IPS-18a (cell line): Measurements from ENCODE around the gene ISCU.
"Not testable (repeated sequence)": the region's sequence is repeated elsewhere in the genome, so short reads cannot be mapped to it uniquely, and the experiment has no call there.

Experiments
- H3K27ac ChIP-seq: one replicate; pipeline ENCODE4 v1.5.1; 2013; ENCODE audit warnings: low read length
- H3K27me3 ChIP-seq: one replicate; pipeline ENCODE4 v1.6.1; 2013; ENCODE audit warnings: mild to moderate bottlenecking, low read length; ENCODE audit not compliant: control insufficient read depth, insufficient read depth
- H3K36me3 ChIP-seq: one replicate; pipeline ENCODE4 v1.6.1; 2013; ENCODE audit warnings: low read depth, low read length; ENCODE audit not compliant: control insufficient read depth
- H3K4me1 ChIP-seq: one replicate; pipeline ENCODE4 v1.6.1; 2013; ENCODE audit warnings: low read depth, low read length; ENCODE audit not compliant: control insufficient read depth
- H3K4me3 ChIP-seq: one replicate; pipeline ENCODE4 v1.5.1; 2013; ENCODE audit warnings: low read length
- H3K9ac ChIP-seq: one replicate; pipeline ENCODE4 v1.6.1; 2013; ENCODE audit warnings: mild to moderate bottlenecking, low read length, moderate library complexity
- H3K9me3 ChIP-seq: one replicate; pipeline ENCODE4 v1.6.1; 2013; ENCODE audit warnings: low read depth, low read length; ENCODE audit not compliant: control insufficient read depth

ISCU gene

DNA sequence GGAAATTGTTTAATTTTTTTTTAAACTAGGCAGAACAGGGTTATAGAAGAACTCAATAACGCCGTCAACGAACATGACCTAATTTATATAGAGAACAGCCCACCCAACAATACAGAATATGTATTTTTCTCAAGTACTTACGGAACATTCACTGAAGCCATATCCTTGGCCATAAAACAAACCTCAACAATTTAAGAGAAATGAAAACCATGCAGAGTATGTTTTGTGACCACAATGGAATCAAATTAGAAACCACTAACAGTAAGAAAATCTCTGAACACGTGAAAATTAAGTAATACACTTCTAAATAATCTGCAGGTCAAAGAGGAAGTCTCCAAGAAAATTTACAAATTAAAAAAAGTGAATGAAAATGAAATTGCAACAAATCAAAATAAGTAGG, 10.9 kb upstream of the ISCU start:
- Histone ChIP-seq H3K27me3 (no peaks in the 10 kb centered on the region), H3K4me1 (no peaks in the 10 kb centered on the region)

GRCh38 chr12:108553799-108554198, 8.6 kb upstream of the ISCU start:
- no peaks in the 10 kb centered on the region for H3K4me1 ChIP-seq

More for the DNA sequence above, 10.9 kb upstream of the ISCU start:
- H3K27ac ChIP-seq, result no peak overlapping the region
- H3K9ac ChIP-seq, result no peak overlapping the region
- no peaks in the 10 kb centered on the region for H3K9me3 ChIP-seq
- no peak overlapping the region for H3K4me3 ChIP-seq
- H3K36me3 ChIP-seq, result peaks cover 35% of the 10 kb centered on the region

GRCh38 chr12:108555383-108555782, 7.0 kb upstream of the ISCU start:
- H3K27ac ChIP-seq, H3K9ac ChIP-seq, H3K4me3 ChIP-seq, H3K9me3 ChIP-seq, H3K27me3 ChIP-seq: not testable (repeated sequence)
- H3K4me1 ChIP-seq, result peaks cover 13% of the 10 kb centered on the region
- H3K36me3 ChIP-seq, result peaks cover 10% of the 10 kb centered on the region

More at GRCh38 chr12:108553799-108554198, 8.6 kb upstream of the ISCU start:
- no peaks in the 10 kb centered on the region for H3K9me3 ChIP-seq
- H3K9ac ChIP-seq, result no peak overlapping the region
- H3K36me3 ChIP-seq, result peaks cover 21% of the 10 kb centered on the region
- H3K27me3 ChIP-seq, result no peaks in the 10 kb centered on the region
- H3K4me3 ChIP-seq, result no peak overlapping the region
- no peak overlapping the region for H3K27ac ChIP-seq

GRCh38 chr12:108559007-108559655, 3.3 kb upstream of the ISCU start:
- H3K36me3 ChIP-seq, result peaks cover 11% of the 10 kb centered on the region
- no peak overlapping the region for H3K9ac ChIP-seq

DNA sequence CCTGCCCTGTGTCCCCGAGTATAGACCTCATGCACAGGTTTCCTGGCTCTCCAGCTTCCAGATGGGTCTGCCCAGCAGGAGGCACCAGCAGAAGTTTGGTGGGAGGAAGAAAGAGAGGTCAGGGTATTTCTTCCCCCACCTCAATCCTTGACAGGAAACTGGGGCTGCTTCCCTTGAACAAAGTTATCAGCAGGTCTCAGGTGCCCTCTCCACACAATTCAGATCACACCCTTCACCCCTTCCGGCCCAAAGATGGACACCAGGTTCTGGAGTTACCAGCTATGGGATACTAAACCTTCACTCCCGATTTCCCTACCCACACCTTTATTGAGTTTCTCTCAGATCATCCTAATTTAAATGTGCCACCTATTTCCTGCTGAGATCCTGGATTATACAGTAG, 2.6 kb upstream of the ISCU start:
- Histone ChIP-seq H3K36me3 (peaks cover 17% of the 10 kb centered on the region), H3K9me3 (no peaks in the 10 kb centered on the region), H3K27ac (no peak overlapping the region)

More at GRCh38 chr12:108559007-108559655, 3.3 kb upstream of the ISCU start:
- H3K4me1 ChIP-seq, result peaks cover 13% of the 10 kb centered on the region
- H3K27ac ChIP-seq, result no peak overlapping the region
- no peaks in the 10 kb centered on the region for H3K9me3 ChIP-seq
- no peaks in the 10 kb centered on the region for H3K27me3 ChIP-seq
- no peak overlapping the region for H3K4me3 ChIP-seq

DNA sequence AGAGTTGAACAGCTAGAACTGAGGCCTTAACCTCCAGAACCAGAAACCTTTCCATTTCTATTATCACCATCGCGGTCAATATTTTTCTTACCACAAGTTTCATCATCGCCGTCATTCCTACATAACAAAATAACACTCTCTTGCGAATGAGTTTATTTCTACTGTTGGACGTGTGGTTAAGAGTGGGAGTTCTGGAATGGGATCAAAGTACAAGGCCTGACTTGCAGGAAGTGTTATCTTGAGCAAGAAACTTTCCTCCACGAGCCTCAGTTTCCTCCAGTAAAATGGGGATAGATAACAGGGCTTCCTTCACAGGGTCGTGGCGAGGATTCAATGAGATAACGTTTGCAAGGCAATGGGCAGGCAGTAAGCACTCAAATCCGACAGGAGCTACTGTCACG, 2.1 kb upstream of the ISCU start:
- Histone ChIP-seq H3K4me1 (peaks cover 13% of the 10 kb centered on the region), H3K27ac (peak overlapping the region; percentile 97), H3K4me3 (peak overlapping the region; percentile 93), H3K9ac (peak overlapping the region; percentile 90), H3K36me3 (peaks cover 23% of the 10 kb centered on the region), H3K9me3 (no peaks in the 10 kb centered on the region), H3K27me3 (no peaks in the 10 kb centered on the region)

More for the DNA sequence above, 2.6 kb upstream of the ISCU start:
- Histone ChIP-seq H3K4me3 (peak overlapping the region; percentile 93), H3K4me1 (peaks cover 13% of the 10 kb centered on the region), H3K27me3 (no peaks in the 10 kb centered on the region), H3K9ac (peak overlapping the region; percentile 90)

- H3K9ac ChIP-seq, result peak within 1 kb of the TSS; percentile 90
- H3K36me3 ChIP-seq, result peaks cover 30% of the 10 kb centered on the region
- H3K9me3 ChIP-seq, result no peaks in the 10 kb centered on the region
- H3K27me3 ChIP-seq, result no peaks in the 10 kb centered on the region
- peak within 1 kb of the TSS; percentile 93 for H3K4me3 ChIP-seq
- peak within 1 kb of the TSS; percentile 97 for H3K27ac ChIP-seq
- H3K4me1 ChIP-seq, result peaks cover 13% of the 10 kb centered on the region
Observed at GRCh38 chr12:108560752-108561719, 1.4 kb upstream of the ISCU start, which contains the start of gene SART3. TSS of gene SART3 (minus strand) at chr12:108561173. CDS start at chr12:108561154, 19 bp downstream.

DNA sequence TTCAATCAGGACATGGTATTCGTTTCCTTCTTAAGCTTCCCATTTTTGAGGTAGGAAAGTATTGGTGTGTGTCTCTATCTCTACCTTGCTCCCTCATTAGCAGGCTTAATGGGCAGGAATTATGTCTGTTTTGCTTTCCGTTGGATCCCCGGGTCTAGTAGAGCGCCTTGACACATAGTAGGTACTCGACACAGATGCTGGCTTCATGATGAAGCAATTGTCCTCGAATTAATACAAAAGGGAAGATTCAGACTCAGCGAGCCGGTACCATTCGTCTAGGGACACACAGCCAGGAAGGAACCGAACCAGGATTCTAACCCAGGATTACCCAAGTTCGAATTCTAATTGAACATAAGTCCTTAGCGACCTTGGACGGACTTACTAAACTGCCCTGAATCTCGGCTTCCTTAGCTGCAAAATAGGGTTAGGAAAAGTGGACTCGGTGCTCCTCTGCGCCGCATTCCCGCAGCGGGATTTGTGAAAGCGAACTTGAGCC, 496 bp upstream of the ISCU start:
- Histone ChIP-seq H3K4me1 (peaks cover 13% of the 10 kb centered on the region), H3K4me3 (peak overlapping the region; percentile 93), H3K36me3 (peaks cover 33% of the 10 kb centered on the region), H3K27me3 (no peaks in the 10 kb centered on the region), H3K9ac (peak overlapping the region; percentile 90), H3K9me3 (no peaks in the 10 kb centered on the region), H3K27ac (peak overlapping the region; percentile 97)

DNA sequence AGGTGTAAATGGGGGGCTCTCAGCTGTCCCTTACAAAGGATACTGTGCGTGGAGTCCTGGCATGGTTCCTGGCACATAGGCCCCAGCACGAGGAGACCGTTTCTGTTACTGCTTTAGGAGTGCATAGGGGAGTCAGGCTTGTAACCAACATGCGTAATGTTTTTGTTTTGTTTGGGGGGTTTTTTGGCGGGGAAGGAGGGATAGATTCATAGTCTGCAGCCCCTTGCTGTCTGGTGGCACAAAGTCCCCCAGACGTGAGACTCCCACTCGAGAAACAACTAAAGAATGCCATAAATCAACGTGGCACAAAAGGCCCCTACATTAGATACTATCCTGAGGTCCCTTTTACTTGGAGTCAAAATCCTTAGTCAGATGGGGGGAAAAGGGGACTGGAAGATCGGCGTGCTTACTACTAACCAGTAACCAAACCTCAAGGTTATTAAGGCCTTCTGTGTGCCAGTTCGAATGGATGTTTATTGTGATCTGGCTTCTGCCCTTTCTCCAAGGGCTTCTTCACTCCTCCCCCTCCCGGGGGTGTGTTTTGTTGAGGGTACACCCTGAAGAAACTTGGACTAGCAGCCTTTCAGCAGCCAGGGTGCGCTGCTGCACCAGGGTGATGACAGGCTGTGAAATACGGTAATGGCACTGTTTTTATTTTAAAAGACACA, 874 bp downstream of the ISCU start:
- Histone ChIP-seq H3K4me1 (peaks cover 13% of the 10 kb centered on the region), H3K36me3 (peaks cover 42% of the 10 kb centered on the region), H3K9me3 (no peaks in the 10 kb centered on the region), H3K27ac (no peak overlapping the region), H3K4me3 (peak overlapping the region; percentile 93), H3K9ac (peak overlapping the region; percentile 62), H3K27me3 (no peaks in the 10 kb centered on the region)

DNA sequence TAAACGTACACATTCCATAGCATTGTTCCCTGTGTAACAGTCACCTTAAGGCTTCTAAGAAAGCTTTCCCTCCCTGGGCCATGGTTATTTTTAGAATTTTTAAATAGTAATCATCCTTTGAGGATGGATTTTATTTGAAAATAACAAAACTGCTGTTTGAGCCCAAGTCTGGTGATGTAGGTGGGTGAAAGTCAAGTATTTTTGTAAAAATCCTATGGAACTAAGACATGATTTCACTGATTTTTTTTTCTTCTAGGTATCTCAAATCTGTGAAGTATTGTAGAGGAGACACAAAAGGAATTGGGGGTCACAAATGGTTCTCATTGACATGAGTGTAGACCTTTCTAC, 1.4 kb downstream of the ISCU start:
- Histone ChIP-seq H3K36me3 (peaks cover 47% of the 10 kb centered on the region), H3K4me3 (peak overlapping the region; percentile 93), H3K4me1 (peaks cover 13% of the 10 kb centered on the region), H3K9me3 (no peaks in the 10 kb centered on the region), H3K9ac (no peak overlapping the region), H3K27me3 (no peaks in the 10 kb centered on the region), H3K27ac (no peak overlapping the region)

GRCh38 chr12:108564724-108565123, 2.3 kb downstream of the ISCU start:
- no peak overlapping the region for H3K9ac ChIP-seq
- H3K36me3 ChIP-seq, result peaks cover 55% of the 10 kb centered on the region
- no peaks in the 10 kb centered on the region for H3K9me3 ChIP-seq
- H3K4me1 ChIP-seq, result peaks cover 5% of the 10 kb centered on the region
- no peak overlapping the region for H3K27ac ChIP-seq
- H3K27me3 ChIP-seq, result no peaks in the 10 kb centered on the region
- no peak overlapping the region for H3K4me3 ChIP-seq
